B cell (primary cell): Measurements from ENCODE around the gene HYDIN.

Source experiments
- CTCF ChIP-seq: fragments of 200-600 bp; IDR thresholded peaks from one replicate; pipeline ENCODE4 v1.8.0; 2022; ENCODE audit warnings: antibody characterized with exemption, mild to moderate bottlenecking
- EZH2 ChIP-seq: IDR thresholded peaks from 2 replicates; pipeline ENCODE4 v1.6.1; 2012; ENCODE audit warnings: borderline replicate concordance, low read depth, mild to moderate bottlenecking, moderate library complexity, low read length; ENCODE audit not compliant: insufficient read depth, poor library complexity, severe bottlenecking

GRCh38 chr16:70766658-70767057 is 463.9 kb downstream of the HYDIN start:
- no peak for TF ChIP-seq CTCF
- no peak for TF ChIP-seq EZH2
